GM21723 (cell line): ENCODE data around the gene ABHD17A.
A peak's percentile ranks its signal among the peaks of the same experiment; 100 is the strongest.
"Not testable (repeated sequence)": the region's sequence is repeated elsewhere in the genome, so short reads cannot be mapped to it uniquely, and the experiment has no call there.

Experiments used
- ATAC-seq: cut with Tn5 transposase; IDR thresholded peaks from one replicate; pipeline ENCODE4 v1.9.1; 2021; ENCODE audit warnings: mild to moderate bottlenecking, moderate library complexity; ENCODE audit not compliant: unreplicated experiment

ABHD17A gene

GRCh38 chr19:1882089-1882785 lies 3.1 kb downstream of the ABHD17A start:
- no peak for ATAC-seq

- not testable (repeated sequence) for ATAC-seq
Observed at GRCh38 chr19:1881393-1882088, 3.8 kb downstream of the ABHD17A start.

- no peak for ATAC-seq
Observed at GRCh38 chr19:1880611-1881392, 4.5 kb downstream of the ABHD17A start.

- not testable (repeated sequence) for ATAC-seq
Observed at GRCh38 chr19:1879982-1880381, 5.3 kb downstream of the ABHD17A start.

- ATAC-seq = not testable (repeated sequence)
Observed at GRCh38 chr19:1878583-1878982, 6.7 kb downstream of the ABHD17A start.

GRCh38 chr19:1877280-1877660 lies 8.0 kb downstream of the ABHD17A start:
- ATAC-seq = not testable (repeated sequence)

GRCh38 chr19:1876496-1877279 lies 8.6 kb downstream of the ABHD17A start:
- ATAC-seq = not testable (repeated sequence)

- ATAC-seq = peak; percentile 85
Observed at GRCh38 chr19:1875646-1876495, 9.4 kb downstream of the ABHD17A start.

GRCh38 chr19:1875265-1875645 lies 10.0 kb downstream of the ABHD17A start:
- not testable (repeated sequence) for ATAC-seq

- ATAC-seq = no peak
Observed at GRCh38 chr19:1874554-1875185, 10.6 kb downstream of the ABHD17A start.

GRCh38 chr19:1873524-1874473 lies 11.5 kb downstream of the ABHD17A start:
- no peak for ATAC-seq

- ATAC-seq = no peak
Observed at GRCh38 chr19:1872807-1873523, 12.3 kb downstream of the ABHD17A start.

GRCh38 chr19:1871630-1872029 lies 13.7 kb downstream of the ABHD17A start:
- no peak for ATAC-seq

- ATAC-seq = no peak
Observed at GRCh38 chr19:1871140-1871597, 14.1 kb downstream of the ABHD17A start.

GRCh38 chr19:1868971-1869370 lies 16.3 kb downstream of the ABHD17A start:
- ATAC-seq = no peak

- no peak for ATAC-seq
Observed at GRCh38 chr19:1867349-1867724, 18.0 kb downstream of the ABHD17A start.

GRCh38 chr19:1866693-1867348 lies 18.5 kb downstream of the ABHD17A start:
- ATAC-seq = no peak
